HCEC 1CT (cell line): ENCODE results near the gene C5.

Source experiments
- DNase-seq: peaks from one replicate; pipeline ENCODE4 v3.0.0-alpha.2; 2017

C5 gene

GRCh38 chr9:120923620-120924328, 126.3 kb downstream of the C5 start:
- DNase-seq: no peak

GRCh38 chr9:120922404-120923195, 127.5 kb downstream of the C5 start:
- DNase-seq: no peak

GRCh38 chr9:120921661-120922181, 128.4 kb downstream of the C5 start:
- DNase-seq: no peak

- no peak for DNase-seq
These were observed 129.3 kb downstream of the C5 start for GRCh38 chr9:120920806-120921178.

- no peak for DNase-seq
These were observed 130.0 kb downstream of the C5 start for GRCh38 chr9:120919843-120920805.

- DNase-seq: no peak
These were observed 130.9 kb downstream of the C5 start for GRCh38 chr9:120918931-120919842.

- no peak for DNase-seq
These were observed 131.9 kb downstream of the C5 start for GRCh38 chr9:120917929-120918762.

- no peak for DNase-seq
These were observed 132.8 kb downstream of the C5 start for GRCh38 chr9:120916991-120917880.

GRCh38 chr9:120916588-120916987, 133.5 kb downstream of the C5 start:
- peak; percentile 79 for DNase-seq

- DNase-seq: no peak
These were observed 134.1 kb downstream of the C5 start for GRCh38 chr9:120915854-120916470.

GRCh38 chr9:120914953-120915352, 135.1 kb downstream of the C5 start:
- peak; percentile 54 for DNase-seq

GRCh38 chr9:120914396-120914795, 135.7 kb downstream of the C5 start:
- no peak for DNase-seq

- no peak for DNase-seq
These were observed 136.3 kb downstream of the C5 start for GRCh38 chr9:120913647-120914264.

- DNase-seq: no peak
These were observed 137.0 kb downstream of the C5 start for GRCh38 chr9:120912958-120913646.

- no peak for DNase-seq
These were observed 138.7 kb downstream of the C5 start for GRCh38 chr9:120911295-120911837.

- peak; percentile 45 for DNase-seq
These were observed 139.4 kb downstream of the C5 start for GRCh38 chr9:120910643-120911042.

GRCh38 chr9:120909904-120910303, 140.2 kb downstream of the C5 start:
- no peak for DNase-seq
